ENCODE results near the gene PARD6B.

PARD6B gene

GRCh38 chr20:50689864-50690649 is 41.3 kb upstream of the PARD6B start:
- TF ChIP-seq, protein P1, sequence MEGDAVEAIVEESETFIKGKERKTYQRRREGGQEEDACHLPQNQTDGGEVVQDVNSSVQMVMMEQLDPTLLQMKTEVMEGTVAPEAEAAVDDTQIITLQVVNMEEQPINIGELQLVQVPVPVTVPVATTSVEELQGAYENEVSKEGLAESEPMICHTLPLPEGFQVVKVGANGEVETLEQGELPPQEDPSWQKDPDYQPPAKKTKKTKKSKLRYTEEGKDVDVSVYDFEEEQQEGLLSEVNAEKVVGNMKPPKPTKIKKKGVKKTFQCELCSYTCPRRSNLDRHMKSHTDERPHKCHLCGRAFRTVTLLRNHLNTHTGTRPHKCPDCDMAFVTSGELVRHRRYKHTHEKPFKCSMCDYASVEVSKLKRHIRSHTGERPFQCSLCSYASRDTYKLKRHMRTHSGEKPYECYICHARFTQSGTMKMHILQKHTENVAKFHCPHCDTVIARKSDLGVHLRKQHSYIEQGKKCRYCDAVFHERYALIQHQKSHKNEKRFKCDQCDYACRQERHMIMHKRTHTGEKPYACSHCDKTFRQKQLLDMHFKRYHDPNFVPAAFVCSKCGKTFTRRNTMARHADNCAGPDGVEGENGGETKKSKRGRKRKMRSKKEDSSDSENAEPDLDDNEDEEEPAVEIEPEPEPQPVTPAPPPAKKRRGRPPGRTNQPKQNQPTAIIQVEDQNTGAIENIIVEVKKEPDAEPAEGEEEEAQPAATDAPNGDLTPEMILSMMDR (IDR thresholded peaks at IDR 0.05), result no peak
- no peak for TF ChIP-seq ZFX (IDR thresholded peaks at IDR 0.05; ENCODE audit: borderline replicate concordance)
- no peak overlapping the region for H3K27ac ChIP-seq

DNA sequence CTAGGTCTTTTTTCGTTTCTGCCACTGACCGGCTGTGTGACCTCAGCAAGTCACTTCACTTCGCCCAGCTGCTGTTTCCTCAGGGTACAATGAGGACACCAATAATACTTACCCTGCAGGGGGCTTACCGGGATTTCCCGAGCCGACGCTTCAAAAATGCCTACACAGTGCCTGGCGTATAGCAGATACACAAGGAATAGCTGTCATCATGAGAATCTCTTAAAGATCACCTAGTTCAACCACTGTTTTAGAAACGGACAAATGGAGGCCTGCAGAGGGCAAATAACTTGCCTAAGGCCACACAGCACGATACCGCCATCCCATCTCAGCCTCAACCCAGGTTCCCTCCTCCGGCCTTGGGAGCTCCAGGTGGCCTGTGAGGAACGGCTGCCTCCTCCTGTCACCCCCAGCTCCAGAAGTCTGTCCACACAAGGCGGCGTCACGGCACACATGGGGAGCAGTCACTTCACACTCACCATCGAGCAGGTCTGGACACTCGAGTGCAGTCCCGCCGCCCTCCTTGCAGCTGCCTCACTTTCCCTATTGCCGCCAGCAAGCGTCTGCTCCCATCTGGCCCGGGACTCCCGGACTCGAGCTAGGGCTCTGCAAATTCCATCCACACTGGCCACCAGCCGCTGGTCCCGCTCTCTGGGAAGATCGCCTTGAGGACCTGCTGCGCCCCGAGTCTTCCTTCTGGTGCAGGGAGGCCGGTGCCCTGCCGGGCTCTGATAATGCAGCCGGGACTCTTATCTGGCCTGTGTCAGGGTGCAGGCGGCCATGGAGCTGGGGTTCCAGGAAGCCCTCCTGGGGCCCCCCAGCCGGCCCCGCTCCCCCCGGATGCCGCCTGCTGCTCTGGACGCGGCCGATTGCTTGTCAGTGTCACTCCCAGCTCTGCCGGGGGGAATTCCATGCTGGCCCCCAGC is 40.5 kb upstream of the PARD6B start, which contains the start of gene RIPOR3:
RIPOR3 (minus strand) TSS at position 893 of the 923 bp plus-strand sequence; CDS start at position 479, 414 bp downstream.
- H3K27ac ChIP-seq, result no peak within 1 kb of the TSS
- TF ChIP-seq, protein P1 (IDR thresholded peaks at IDR 0.05), result no peak
- no peak for TF ChIP-seq ZFX (IDR thresholded peaks at IDR 0.05; ENCODE audit: borderline replicate concordance)

DNA sequence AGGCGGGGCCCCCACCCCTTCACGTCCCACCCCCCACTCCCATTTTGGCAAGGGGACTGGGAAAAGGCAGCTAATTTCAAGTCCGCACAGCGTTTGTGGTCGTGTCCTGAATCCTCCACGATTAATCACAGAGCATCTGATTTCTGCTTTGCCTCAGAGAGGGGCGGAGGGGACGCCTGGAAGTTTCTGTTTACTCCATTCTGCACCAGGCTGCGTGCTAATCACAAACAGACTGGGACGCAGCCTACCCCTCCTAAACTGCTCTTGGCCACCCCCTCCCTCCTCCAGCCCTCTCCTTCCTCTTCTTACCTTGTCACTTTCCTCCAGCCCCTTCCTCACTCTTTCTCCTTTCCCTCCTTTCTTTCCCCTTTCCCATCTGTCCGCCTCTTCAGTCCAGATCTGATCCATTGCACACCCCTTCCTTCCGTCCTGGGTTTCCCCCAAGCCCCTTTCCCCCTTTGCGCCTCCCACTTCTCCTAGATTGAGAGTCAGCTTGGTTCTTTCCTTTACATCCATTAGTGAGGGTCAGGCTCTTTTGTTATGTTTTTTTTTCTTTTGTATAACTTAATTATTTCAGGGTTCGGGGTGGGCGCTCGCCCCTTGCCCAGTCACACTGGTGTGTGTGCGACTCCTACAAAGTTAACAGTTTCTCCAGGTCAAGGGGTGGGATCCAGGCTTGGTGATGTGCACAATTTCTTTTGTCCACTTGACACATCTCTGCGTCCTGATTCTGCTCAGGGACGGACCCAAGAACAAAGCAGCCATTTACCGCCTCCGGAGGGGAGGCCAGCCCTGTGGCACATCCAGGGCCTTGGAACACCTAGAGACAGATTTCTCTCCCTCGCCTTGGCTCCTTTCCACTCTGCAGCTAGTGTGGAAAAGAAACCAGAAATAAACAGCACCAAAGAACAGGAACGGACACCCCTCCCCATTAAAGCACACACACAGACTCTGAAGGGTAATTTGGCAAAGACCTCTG is 39.5 kb upstream of the PARD6B start:
- no peak overlapping the region for H3K27ac ChIP-seq
- TF ChIP-seq, protein P1 (IDR thresholded peaks at IDR 0.05), result no peak
- TF ChIP-seq ZFX (IDR thresholded peaks at IDR 0.05; ENCODE audit: borderline replicate concordance), result no peak

DNA sequence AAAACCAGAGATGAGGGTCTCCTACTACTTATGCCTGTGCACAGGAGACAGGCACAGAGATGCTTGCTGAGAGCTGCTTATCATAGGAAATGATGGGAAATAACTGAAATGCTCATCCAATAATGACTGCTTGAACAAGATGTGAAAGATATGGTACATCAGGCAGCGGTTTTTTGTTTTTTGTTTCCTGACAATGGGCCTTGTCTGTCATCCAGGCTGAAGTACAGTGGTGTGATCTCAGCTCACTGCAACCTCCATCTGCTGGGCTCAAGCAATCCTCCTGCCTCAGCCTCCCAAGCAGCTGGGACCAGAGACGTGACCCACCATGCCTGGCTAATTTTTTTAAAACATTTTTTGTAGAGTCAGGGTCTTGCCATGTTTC is 38.8 kb upstream of the PARD6B start:
- TF ChIP-seq, protein P1 (IDR thresholded peaks at IDR 0.05), result no peak
- TF ChIP-seq ZFX (IDR thresholded peaks at IDR 0.05; ENCODE audit: borderline replicate concordance), result no peak
- no peak overlapping the region for H3K27ac ChIP-seq

GRCh38 chr20:50693001-50693400 is 38.4 kb upstream of the PARD6B start:
- TF ChIP-seq, protein P1 (IDR thresholded peaks at IDR 0.05), result no peak
- no peak for TF ChIP-seq ZFX (IDR thresholded peaks at IDR 0.05; ENCODE audit: borderline replicate concordance)
- no peak overlapping the region for H3K27ac ChIP-seq

GRCh38 chr20:50694379-50695134 is 36.8 kb upstream of the PARD6B start:
- no peak overlapping the region for H3K27ac ChIP-seq
- TF ChIP-seq, protein P1 (IDR thresholded peaks at IDR 0.05), result no peak
- no peak for TF ChIP-seq ZFX (IDR thresholded peaks at IDR 0.05; ENCODE audit: borderline replicate concordance)
